PC-9 (cell line): ENCODE data around the gene ARID5B. TPM values are rescaled to one million over a fixed set of nuclear protein-coding genes. Genes with fewer than 3 reads are reported as not detected.
A peak's percentile ranks its signal among the peaks of the same experiment; 100 is the strongest.
"Not testable (repeated sequence)": the region's sequence is repeated elsewhere in the genome, so short reads cannot be mapped to it uniquely, and the experiment has no call there.

ENCODE experiments used
- BruUV-seq: library from RNA; stranded (reverse); fragments of 400-500 nt; replicated peaks from 2 replicates; lab custom pipeline; 2021; lab: Mats Ljungman, UMichigan
- CTCF ChIA-PET: fragments of 300-600 bp; sonication (Branson Sonifier 250); formaldehyde crosslinking; loops from one replicate; lab custom pipeline; 2022; ENCODE audit warnings: antibody characterized with exemption; lab: Charles Lee
- POLR2A ChIA-PET: fragments of 300-600 bp; sonication (Branson Sonifier 250); formaldehyde crosslinking; loops from one replicate; lab custom pipeline; 2022; ENCODE audit warnings: antibody characterized with exemption; ENCODE audit not compliant: unreplicated experiment; lab: Charles Lee
- DNase-seq, 2 experiments: peaks; one replicate each; pipeline versions ENCODE4 v3.0.0 to v3.0.0-alpha.2; 2015 to 2022; ENCODE audit warnings: mixed read lengths in 1 of 2
- H2AFZ ChIP-seq: fragments of 200-600 bp; sonication (generic); 2 replicates; pipeline ENCODE4 v1.8.1; 2017; ENCODE audit warnings: antibody characterized with exemption
- H3F3A ChIP-seq: fragments of 200-600 bp; sonication (generic); 2 replicates; pipeline ENCODE4 v1.8.1; 2017; ENCODE audit warnings: antibody characterized with exemption, mild to moderate bottlenecking, low read depth; ENCODE audit not compliant: insufficient read depth
- H3K27ac ChIP-seq: fragments of 200-600 bp; sonication (generic); 2 replicates; pipeline ENCODE4 v1.6.1; 2016; ENCODE audit warnings: mixed run types
- H3K27me3 ChIP-seq: fragments of 200-600 bp; sonication (generic); 2 replicates; pipeline ENCODE4 v1.6.1; 2016; ENCODE audit warnings: low read depth, mixed run types; ENCODE audit not compliant: insufficient read depth
- H3K36me3 ChIP-seq: fragments of 200-600 bp; sonication (generic); 2 replicates; pipeline ENCODE4 v1.6.1; 2016; ENCODE audit warnings: low read depth, mixed run types
- H3K4me1 ChIP-seq: fragments of 200-600 bp; sonication (generic); replicated peaks from 2 replicates; pipeline ENCODE4 v1.6.1; 2016; ENCODE audit warnings: mixed run types; ENCODE audit not compliant: insufficient read depth
- H3K4me2 ChIP-seq: fragments of 200-600 bp; sonication (generic); 2 replicates; pipeline ENCODE4 v1.6.1; 2017; ENCODE audit warnings: mixed run types
- H3K4me3 ChIP-seq: fragments of 200-600 bp; sonication (generic); 2 replicates; pipeline ENCODE4 v1.6.1; 2016; ENCODE audit warnings: mixed run types
- H3K79me2 ChIP-seq: fragments of 200-600 bp; sonication (generic); 2 replicates; pipeline ENCODE4 v1.6.1; 2017; ENCODE audit warnings: low read depth, mixed run types
- H3K9me2 ChIP-seq: fragments of 200-600 bp; sonication (generic); 2 replicates; pipeline ENCODE4 v1.8.1; 2017; ENCODE audit warnings: mild to moderate bottlenecking; ENCODE audit not compliant: insufficient read depth
- H3K9me3 ChIP-seq: fragments of 200-600 bp; sonication (generic); 2 replicates; pipeline ENCODE4 v1.8.1; 2016; ENCODE audit warnings: low read depth; ENCODE audit not compliant: insufficient read depth
- H4K20me1 ChIP-seq: fragments of 200-600 bp; sonication (generic); 2 replicates; pipeline ENCODE4 v1.8.1; 2017; ENCODE audit not compliant: insufficient read depth
- EZH2 ChIP-seq: fragments of 200-600 bp; sonication (generic); IDR thresholded peaks from 2 replicates; pipeline ENCODE4 v1.8.0; 2017; ENCODE audit warnings: antibody characterized with exemption, low read depth
- intact Hi-C: fragments of 100-400 bp; cut with micrococcal nuclease; formaldehyde crosslinking; loops from one replicate; pipeline ENCODE4 v1.10.0; 2022; ENCODE audit not compliant: unreplicated experiment
- total RNA-seq: library from RNA; stranded (reverse); gene quantifications from 2 replicates; pipeline ENCODE4 v1.2.3, GENCODE V29; 2021
- TF ChIP-seq, protein P1 (sequence below): fragments of 200-600 bp; sonication (generic); conservative IDR thresholded peaks from 2 replicates; pipeline ENCODE4 v1.6.1; 2017; ENCODE audit warnings: mixed run types, antibody characterized with exemption, mild to moderate bottlenecking, moderate library complexity

The ARID5B gene
- total RNA-seq, 1 experiment from 2014 or later = 7.4 TPM

DNA sequence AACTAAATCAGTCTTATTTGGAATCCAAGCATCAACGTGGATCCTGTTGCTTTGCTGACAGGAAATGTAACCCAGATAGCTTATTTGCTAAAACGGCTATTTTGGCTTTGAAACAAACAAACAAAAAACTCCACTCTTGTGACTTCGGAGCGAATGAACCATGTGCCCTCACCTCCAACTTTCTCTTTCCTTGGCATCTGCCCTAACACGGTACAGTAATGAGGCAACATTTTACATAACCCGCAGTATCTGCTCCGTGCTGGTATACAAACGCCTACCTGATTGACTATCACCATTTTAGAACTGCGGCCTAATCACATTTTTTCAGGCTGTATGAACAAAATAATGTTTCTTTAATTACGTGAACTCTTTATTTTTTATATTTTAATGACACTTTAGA is 37.5 kb upstream of the ARID5B start:
- ChIA-PET CTCF (interaction anchor here (0.7 kb wide), 1 partner anchor 964 kb away, joined by 4 read pairs; no protein-coding TSS in a partner anchor), POLR2A (no interaction called here)
- no peaks in the 10 kb centered on the region for H4K20me1 ChIP-seq
- TF ChIP-seq, protein P1, sequence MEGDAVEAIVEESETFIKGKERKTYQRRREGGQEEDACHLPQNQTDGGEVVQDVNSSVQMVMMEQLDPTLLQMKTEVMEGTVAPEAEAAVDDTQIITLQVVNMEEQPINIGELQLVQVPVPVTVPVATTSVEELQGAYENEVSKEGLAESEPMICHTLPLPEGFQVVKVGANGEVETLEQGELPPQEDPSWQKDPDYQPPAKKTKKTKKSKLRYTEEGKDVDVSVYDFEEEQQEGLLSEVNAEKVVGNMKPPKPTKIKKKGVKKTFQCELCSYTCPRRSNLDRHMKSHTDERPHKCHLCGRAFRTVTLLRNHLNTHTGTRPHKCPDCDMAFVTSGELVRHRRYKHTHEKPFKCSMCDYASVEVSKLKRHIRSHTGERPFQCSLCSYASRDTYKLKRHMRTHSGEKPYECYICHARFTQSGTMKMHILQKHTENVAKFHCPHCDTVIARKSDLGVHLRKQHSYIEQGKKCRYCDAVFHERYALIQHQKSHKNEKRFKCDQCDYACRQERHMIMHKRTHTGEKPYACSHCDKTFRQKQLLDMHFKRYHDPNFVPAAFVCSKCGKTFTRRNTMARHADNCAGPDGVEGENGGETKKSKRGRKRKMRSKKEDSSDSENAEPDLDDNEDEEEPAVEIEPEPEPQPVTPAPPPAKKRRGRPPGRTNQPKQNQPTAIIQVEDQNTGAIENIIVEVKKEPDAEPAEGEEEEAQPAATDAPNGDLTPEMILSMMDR = no peak
- no peak for TF ChIP-seq EZH2
- DNase-seq = no peak
- no peaks in the 10 kb centered on the region for H3K9me2 ChIP-seq
- no TSS peak for BruUV-seq
- no peaks in the 10 kb centered on the region for H3K27me3 ChIP-seq
- 0 out of 2 replicates have a peak, but pooled peaks cover 4% of the 10 kb centered on the region for H3K9me3 ChIP-seq
- intact Hi-C loops = no loop called here
- H3K36me3 ChIP-seq = no peaks in the 10 kb centered on the region
- H3K4me3 ChIP-seq = no peak overlapping the region
- H3K4me1 ChIP-seq = no peaks in the 10 kb centered on the region
- H3K27ac ChIP-seq = no peak overlapping the region
- no peak overlapping the region for H2AFZ ChIP-seq
- no peaks in the 10 kb centered on the region for H3F3A ChIP-seq
- H3K79me2 ChIP-seq = no peaks in the 10 kb centered on the region
- H3K4me2 ChIP-seq = no peak overlapping the region

DNA sequence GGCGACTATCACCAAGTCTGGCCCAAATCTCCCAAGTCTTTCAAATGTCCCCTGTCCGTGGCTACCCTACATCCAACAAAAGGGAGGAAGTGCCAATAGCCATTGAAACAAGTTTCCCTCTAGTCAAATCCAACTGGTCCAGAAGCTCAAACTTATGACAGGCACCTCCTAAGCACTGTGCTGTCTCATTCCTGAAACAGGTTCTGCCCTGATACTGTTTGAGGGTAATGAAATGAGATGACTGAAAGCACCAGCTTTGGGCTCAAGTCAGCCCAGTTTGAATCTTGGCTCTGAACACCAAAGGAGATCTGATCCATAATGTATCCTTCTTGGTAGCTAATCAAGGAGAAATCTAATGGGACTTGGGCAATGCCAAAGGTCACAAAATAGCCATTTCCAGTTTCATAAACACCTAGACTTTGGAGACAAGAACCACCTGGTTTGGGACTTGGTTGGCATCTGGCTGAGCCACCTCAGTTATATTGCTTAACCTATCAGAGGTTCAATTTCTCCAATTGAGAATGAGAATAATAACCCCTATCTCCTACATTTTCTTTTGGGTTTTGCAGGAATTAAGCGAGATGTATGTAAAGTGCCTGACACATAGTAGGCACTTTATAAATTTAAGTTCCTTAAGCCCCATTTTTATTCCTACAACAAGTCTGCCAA is 34.7 kb upstream of the ARID5B start:
- Histone ChIP-seq H3K4me1 (no peaks in the 10 kb centered on the region), H3F3A (no peaks in the 10 kb centered on the region), H3K9me3 (0 out of 2 replicates have a peak, but pooled peaks cover 4% of the 10 kb centered on the region), H3K9me2 (no peaks in the 10 kb centered on the region), H3K4me2 (no peak overlapping the region), H3K27ac (no peak overlapping the region), H3K36me3 (no peaks in the 10 kb centered on the region), H3K27me3 (no peaks in the 10 kb centered on the region), H4K20me1 (no peaks in the 10 kb centered on the region), H3K4me3 (no peak overlapping the region), H3K79me2 (no peaks in the 10 kb centered on the region), H2AFZ (no peak overlapping the region)
- intact Hi-C loops = no loop called here
- POLR2A ChIA-PET = no interaction called here
- no TSS peak for BruUV-seq
- TF ChIP-seq, protein P1 = no peak
- TF ChIP-seq EZH2 = no peak
- CTCF ChIA-PET = interaction anchor here (0.7 kb wide), 1 partner anchor 587 kb away, joined by 5 read pairs; no protein-coding TSS in a partner anchor
- DNase-seq = no peak

- H4K20me1 ChIP-seq, intact Hi-C loops, H3K36me3 ChIP-seq, H2AFZ ChIP-seq, POLR2A ChIA-PET, H3K79me2 ChIP-seq, H3K27ac ChIP-seq, H3K4me1 ChIP-seq, H3F3A ChIP-seq, H3K27me3 ChIP-seq, DNase-seq, H3K9me2 ChIP-seq, H3K4me3 ChIP-seq, H3K9me3 ChIP-seq, H3K4me2 ChIP-seq, BruUV-seq: not testable (repeated sequence)
- CTCF ChIA-PET = interaction anchor here (0.7 kb wide), 1 partner anchor 587 kb away, joined by 5 read pairs; no protein-coding TSS in a partner anchor
These were observed 34.1 kb upstream of the ARID5B start for GRCh38 chr10:61867374-61867773.

DNA sequence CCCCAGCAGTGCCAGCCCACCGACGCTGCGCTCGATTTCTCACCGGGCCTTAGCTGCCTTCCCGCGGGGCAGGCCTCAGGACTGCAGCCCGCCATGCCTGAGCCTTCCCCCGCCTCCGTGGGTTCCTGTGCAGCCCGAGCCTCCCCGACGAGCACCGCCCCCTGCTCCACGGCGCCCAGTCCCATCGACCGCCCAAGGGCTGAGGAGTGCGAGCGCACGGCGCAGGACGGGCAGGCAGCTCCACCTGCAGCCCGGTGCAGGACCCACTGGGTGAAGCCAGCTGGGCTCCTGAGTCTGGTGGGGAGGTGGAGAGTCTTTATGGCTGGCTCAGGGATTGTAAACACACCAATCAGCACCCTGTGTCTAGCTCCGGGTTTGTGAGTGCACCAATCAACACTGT is 33.7 kb upstream of the ARID5B start:
- not testable (repeated sequence) for H3K36me3 ChIP-seq, BruUV-seq

More for the DNA sequence above, 33.7 kb upstream of the ARID5B start:
- POLR2A ChIA-PET, H2AFZ ChIP-seq, H3K9me2 ChIP-seq, H3K79me2 ChIP-seq, H3K4me2 ChIP-seq, H3K4me1 ChIP-seq, intact Hi-C loops, H3F3A ChIP-seq, H3K4me3 ChIP-seq, H3K27ac ChIP-seq, H4K20me1 ChIP-seq, H3K9me3 ChIP-seq, H3K27me3 ChIP-seq: not testable (repeated sequence)
- CTCF ChIA-PET = interaction anchor here (0.7 kb wide), 1 partner anchor 588 kb away, joined by 5 read pairs; no protein-coding TSS in a partner anchor
- peak in 1 of 2 experiments; percentile 67 for DNase-seq
